H1 (cell line): ENCODE measurements around the gene ASH1L. TPM values are rescaled to one million over a fixed set of nuclear protein-coding genes. Genes with fewer than 3 reads are reported as not detected.
"Not testable (repeated sequence)": the region's sequence is repeated elsewhere in the genome, so short reads cannot be mapped to it uniquely, and the experiment has no call there.

Experiments
- CTCF ChIA-PET: fragments of 300-600 bp; sonication (Branson Sonifier 250); formaldehyde crosslinking; loops from one replicate; lab custom pipeline; 2021; ENCODE audit not compliant: partially characterized antibody; lab: Charles Lee
- POLR2A ChIA-PET: fragments of 300-600 bp; sonication (Branson Sonifier 250); formaldehyde crosslinking; loops from one replicate; lab custom pipeline; 2021; ENCODE audit warnings: inconsistent platforms; ENCODE audit not compliant: partially characterized antibody; lab: Charles Lee
- DNase-seq, 2 experiments: peaks; one replicate each; pipeline versions ENCODE4 v3.0.0 to v3.0.0-alpha.2; 2010 to 2022; ENCODE audit warnings: low spot score in 2 of 2, low read depth in 1 of 2, mixed read lengths in 1 of 2
- FAIRE-seq: peaks from 2 replicates; lab custom pipeline; 2011; peaks lifted over from hg19 to GRCh38; lab: Jason Lieb, UNC
- H2AFZ ChIP-seq: 2 replicates; pipeline ENCODE4 v1.8.1; 2012; ENCODE audit warnings: low read length, inconsistent platforms
- H2AK5ac ChIP-seq: 2 replicates; pipeline ENCODE4 v1.6.1; 2013; ENCODE audit warnings: low read depth, low read length
- H2BK120ac ChIP-seq: replicated peaks from 2 replicates; pipeline ENCODE3; 2013; ENCODE audit warnings: low read depth, low read length, inconsistent platforms
- H2BK12ac ChIP-seq: 2 replicates; pipeline ENCODE4 v1.6.1; 2013; ENCODE audit warnings: low read depth, low read length
- H2BK15ac ChIP-seq: 2 replicates; pipeline ENCODE4 v1.6.1; 2013; ENCODE audit warnings: low read length
- H2BK20ac ChIP-seq: 2 replicates; pipeline ENCODE4 v1.6.1; 2013; ENCODE audit warnings: low read length
- H2BK5ac ChIP-seq: 2 replicates; pipeline ENCODE4 v1.6.1; 2013; ENCODE audit warnings: low read depth, low read length
- H3K14ac ChIP-seq: 2 replicates; pipeline ENCODE4 v1.6.1; 2013; ENCODE audit warnings: inconsistent platforms; ENCODE audit not compliant: insufficient read length
- H3K18ac ChIP-seq: 2 replicates; pipeline ENCODE4 v1.6.1; 2013; ENCODE audit warnings: low read length; ENCODE audit errors: extremely low read depth
- H3K23ac ChIP-seq: 2 replicates; pipeline ENCODE4 v1.6.1; 2013; ENCODE audit warnings: inconsistent platforms; ENCODE audit not compliant: insufficient read length
- H3K23me2 ChIP-seq: 2 replicates; pipeline ENCODE4 v1.6.1; 2013; ENCODE audit warnings: low read depth, low read length
- H3K27ac ChIP-seq: 2 replicates; pipeline ENCODE4 v1.6.1; 2011; ENCODE audit warnings: low read depth, low read length, inconsistent platforms
- H3K27me3 ChIP-seq, 4 experiments: replicated peaks in 1 of 4; 1 replicate in 1 of 4; 2 replicates in 3 of 4; pipeline versions ENCODE4 v1.6.1 to v1.8.1; 2011 to 2013; ENCODE audit warnings: low read length in 3 of 4, mild to moderate bottlenecking in 3 of 4, inconsistent platforms in 2 of 4, mixed read lengths in 2 of 4, moderate library complexity in 1 of 4; ENCODE audit not compliant: control insufficient read depth in 3 of 4, insufficient read depth in 3 of 4; ENCODE audit errors: extremely low read depth in 1 of 4
- H3K36me3 ChIP-seq, 4 experiments: 2 replicates each; pipeline versions ENCODE4 v1.6.1 to v1.8.1; 2011 to 2013; ENCODE audit warnings: mild to moderate bottlenecking in 4 of 4, low read length in 3 of 4, moderate library complexity in 2 of 4, control low read depth in 1 of 4, inconsistent platforms in 1 of 4; ENCODE audit not compliant: insufficient read depth in 4 of 4, control insufficient read depth in 2 of 4
- H3K4ac ChIP-seq: replicated peaks from 2 replicates; pipeline ENCODE3; 2013; ENCODE audit warnings: low read length, low read depth, mixed read lengths, inconsistent platforms; ENCODE audit not compliant: insufficient read length
- H3K4me1 ChIP-seq, 4 experiments: replicated peaks in 1 of 4; 1 replicate in 1 of 4; 2 replicates in 3 of 4; pipeline versions ENCODE4 v1.6.1 to v1.8.1; 2011 to 2013; ENCODE audit warnings: low read length in 3 of 4, inconsistent platforms in 2 of 4, mixed read lengths in 1 of 4; ENCODE audit not compliant: insufficient read depth in 4 of 4, control insufficient read depth in 3 of 4
- H3K4me2 ChIP-seq, 2 experiments: 2 replicates each; pipeline versions ENCODE4 v1.6.1 to v1.8.1; 2011 to 2013; ENCODE audit warnings: low read depth in 2 of 2, low read length in 2 of 2, control low read depth in 1 of 2, inconsistent platforms in 1 of 2, mild to moderate bottlenecking in 1 of 2; ENCODE audit not compliant: insufficient read depth in 1 of 2
- H3K4me3 ChIP-seq, 4 experiments: fragments of 200-600, 300-600 bp in 1 of 4; sonication (generic), shearing (Covaris generic), sonication (Bioruptor Twin) in 1 of 4; 2 replicates each; pipeline versions ENCODE4 v1.5.1 to v1.8.1; 2011 to 2016; ENCODE audit warnings: low read length in 4 of 4, low read depth in 3 of 4, control low read depth in 2 of 4, inconsistent platforms in 2 of 4, mild to moderate bottlenecking in 2 of 4, mixed read lengths in 1 of 4, moderate library complexity in 1 of 4; ENCODE audit not compliant: insufficient read depth in 2 of 4; ENCODE audit errors: extremely low read depth in 1 of 4
- H3K56ac ChIP-seq: replicated peaks from 2 replicates; pipeline ENCODE3; 2013; ENCODE audit warnings: low read depth, mild to moderate bottlenecking, mixed read lengths, low read length, inconsistent platforms; ENCODE audit not compliant: insufficient read length
- H3K79me1 ChIP-seq: 2 replicates; pipeline ENCODE4 v1.6.1; 2013; ENCODE audit warnings: low read depth, low read length, control low read depth
- H3K79me2 ChIP-seq, 2 experiments: 2 replicates each; pipeline versions ENCODE4 v1.6.1 to v1.8.1; 2012 to 2013; ENCODE audit warnings: low read length in 2 of 2, mild to moderate bottlenecking in 2 of 2, inconsistent platforms in 1 of 2; ENCODE audit not compliant: insufficient read depth in 2 of 2, control insufficient read depth in 1 of 2
- H3K9ac ChIP-seq, 4 experiments: replicated peaks in 1 of 4; 1 replicate in 1 of 4; 2 replicates in 3 of 4; pipeline versions ENCODE4 v1.6.1 to v1.8.1; 2011 to 2013; ENCODE audit warnings: low read depth in 3 of 4, low read length in 3 of 4, control low read depth in 2 of 4, mild to moderate bottlenecking in 2 of 4, moderate library complexity in 2 of 4, inconsistent platforms in 1 of 4; ENCODE audit errors: extremely low read depth in 1 of 4
- H3K9me3 ChIP-seq, 2 experiments: 2 replicates each; pipeline versions ENCODE4 v1.6.1 to v1.8.1; 2012 to 2013; ENCODE audit warnings: mild to moderate bottlenecking in 2 of 2, moderate library complexity in 2 of 2, control low read depth in 1 of 2, inconsistent platforms in 1 of 2, low read depth in 1 of 2, low read length in 1 of 2, mixed read lengths in 1 of 2; ENCODE audit not compliant: insufficient read depth in 2 of 2
- H4K20me1 ChIP-seq, 2 experiments: replicated peaks in 1 of 2; 2 replicates each; pipeline versions ENCODE3 to v1.8.1; 2011 to 2013; ENCODE audit warnings: inconsistent platforms in 2 of 2, low read length in 2 of 2, mild to moderate bottlenecking in 1 of 2; ENCODE audit not compliant: insufficient read depth in 2 of 2, control insufficient read depth in 1 of 2
- H4K5ac ChIP-seq: 2 replicates; pipeline ENCODE4 v1.6.1; 2013; ENCODE audit warnings: low read length, low read depth, mixed read lengths, inconsistent platforms; ENCODE audit not compliant: insufficient read length
- H4K8ac ChIP-seq: 2 replicates; pipeline ENCODE4 v1.8.0; 2013; ENCODE audit warnings: mild to moderate bottlenecking, moderate library complexity, low read length, inconsistent platforms; ENCODE audit not compliant: insufficient read depth; ENCODE audit errors: extremely low read depth
- H4K91ac ChIP-seq: replicated peaks from 2 replicates; pipeline ENCODE3; 2013; ENCODE audit warnings: low read length, mixed read lengths, inconsistent platforms; ENCODE audit not compliant: insufficient read length
- WGBS, 2 experiments: shearing (Covaris generic) in 1 of 2; methylation state at CpG; one replicate each; pipeline versions ENCODE4 v1.1.6 to v1.1.7; 2013 to 2015; ENCODE audit warnings: low lambda C conversion rate in 2 of 2, mixed read lengths in 2 of 2, inconsistent platforms in 1 of 2, low coverage in 1 of 2, missing lambda C conversion rate in 1 of 2; ENCODE audit not compliant: insufficient replicate concordance in 2 of 2, insufficient coverage in 1 of 2, insufficient read length in 1 of 2; ENCODE audit errors: extremely low coverage in 1 of 2, missing lambda C conversion rate in 1 of 2; 5-methylcytosine and 5-hydroxymethylcytosine counted together
- polyA plus RNA-seq, 7 experiments: library from polyadenylated mRNA; depleted of rRNA in 3 of 7; stranded (reverse) in 5 of 7; unstranded in 2 of 7; fragments of >200 nt in 5 of 7; fragments of 200-250 nt in 2 of 7; gene quantifications; 1 replicate in 5 of 7; 2 replicates in 1 of 7; 4 replicates in 1 of 7; pipeline versions ENCODE4 v1.2.1 to v1.2.3, GENCODE V29; 2011 to 2013; ENCODE audit warnings: missing spikeins in 2 of 7, mixed read lengths in 2 of 7
- total RNA-seq: library from RNA; stranded (reverse); fragmentation: NEBNext Ultra II Directional; extraction: Animal tissue kit (Norgen Biotek cat#: 25700); gene quantifications from 2 replicates; pipeline ENCODE4 v1.2.1, GENCODE V29; 2021

The ASH1L gene
- total and polyA plus RNA-seq, 2 of the 8 experiments (the other 6 are each of a cell fraction or from before 2014, with no cell fraction given), result 7.5 to 27.6 TPM

GRCh38 chr1:155589282-155589681 lies 26.7 kb upstream of the ASH1L start:
- H3K27ac ChIP-seq, H2BK20ac ChIP-seq, H3K14ac ChIP-seq, H3K18ac ChIP-seq, H3K23ac ChIP-seq, H4K8ac ChIP-seq, H3K23me2 ChIP-seq, H2BK120ac ChIP-seq, H4K91ac ChIP-seq, H3K4ac ChIP-seq, H3K4me1 ChIP-seq, H3K9ac ChIP-seq, DNase-seq, POLR2A ChIA-PET, H2AK5ac ChIP-seq, FAIRE-seq, H4K20me1 ChIP-seq, H3K79me1 ChIP-seq, H3K4me2 ChIP-seq, H2BK5ac ChIP-seq, H3K56ac ChIP-seq, H3K36me3 ChIP-seq, H2AFZ ChIP-seq, H3K9me3 ChIP-seq, H4K5ac ChIP-seq, H2BK12ac ChIP-seq, H2BK15ac ChIP-seq, H3K27me3 ChIP-seq, H3K79me2 ChIP-seq, H3K4me3 ChIP-seq: not testable (repeated sequence)
- CTCF ChIA-PET, result interaction anchor here (0.6 to 2.2 kb wide), 2 partner anchors 9 to 193 kb away, joined by 3 to 4 read pairs; no protein-coding TSS in a partner anchor
- WGBS, 2 experiments, result 100% methylated on average over 1 of the region's 3 CpGs; no CpG with 5 or more reads in 1 of the 2 experiments

DNA sequence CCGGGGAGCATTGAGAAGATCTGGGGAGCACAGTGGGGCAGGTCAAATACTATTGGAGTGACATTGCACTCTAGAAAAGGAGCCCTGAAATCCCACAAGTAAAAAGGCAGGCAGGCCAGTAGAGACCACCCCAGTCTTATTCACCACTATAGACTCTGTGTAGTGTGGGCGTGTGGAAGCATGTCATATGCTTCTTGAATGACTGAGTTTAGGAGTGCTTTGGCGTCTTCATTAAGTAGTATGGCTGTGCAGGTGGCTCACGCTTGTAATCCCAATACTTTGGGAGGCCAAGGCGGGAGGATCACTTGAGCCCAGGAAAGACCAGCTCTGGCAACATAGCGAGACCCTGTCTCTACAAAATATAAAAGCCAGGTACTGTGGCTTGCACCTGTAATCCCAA lies 21.2 kb upstream of the ASH1L start:
- not testable (repeated sequence) for H2BK5ac ChIP-seq, H3K4me3 ChIP-seq, H3K9me3 ChIP-seq, H3K79me1 ChIP-seq, H2BK120ac ChIP-seq, DNase-seq, H3K79me2 ChIP-seq, H2AFZ ChIP-seq, H3K56ac ChIP-seq, H3K27ac ChIP-seq, H4K20me1 ChIP-seq, H3K4me2 ChIP-seq, H4K5ac ChIP-seq, H3K18ac ChIP-seq, H2BK12ac ChIP-seq, H2BK15ac ChIP-seq, H3K4me1 ChIP-seq, H3K36me3 ChIP-seq, FAIRE-seq, H2BK20ac ChIP-seq, H3K4ac ChIP-seq, H3K23me2 ChIP-seq, H3K9ac ChIP-seq, H2AK5ac ChIP-seq, H3K14ac ChIP-seq, H4K91ac ChIP-seq, H3K23ac ChIP-seq, H3K27me3 ChIP-seq, H4K8ac ChIP-seq
- POLR2A ChIA-PET, result interaction anchor here (0.6 kb wide), 1 partner anchor 9 kb away, joined by 3 read pairs; no protein-coding TSS in a partner anchor
- WGBS, 2 experiments, result 95% methylated on average over 6 of the region's 6 CpGs; no CpG with 5 or more reads in 1 of the 2 experiments
- CTCF ChIA-PET, result interaction anchor here (1.0 to 1.6 kb wide), 2 partner anchors 333 to 459 kb away, joined by 3 to 5 read pairs; no protein-coding TSS in a partner anchor
